Panc1 (cell line): ENCODE data around the gene DNAJB4. TPM values are rescaled to one million over a fixed set of nuclear protein-coding genes. Genes with fewer than 3 reads are reported as not detected.

Experiments
- ATAC-seq: fragments of 200-7000 bp; cut with Tn5 transposase; 2 replicates; pipeline ENCODE4 v1.9.1; 2020; ENCODE audit warnings: mild to moderate bottlenecking, moderate library complexity
- BruUV-seq: library from RNA; stranded (reverse); fragments of 400-500 nt; replicated peaks from 2 replicates; lab custom pipeline; 2021; lab: Mats Ljungman, UMichigan
- CTCF ChIA-PET: fragments of 300-600 bp; sonication (Branson Sonifier 250); formaldehyde crosslinking; loops from one replicate; lab custom pipeline; 2022; ENCODE audit warnings: antibody characterized with exemption; lab: Charles Lee
- POLR2A ChIA-PET: fragments of 300-600 bp; sonication (Branson Sonifier 250); formaldehyde crosslinking; loops from one replicate; lab custom pipeline; 2022; ENCODE audit warnings: antibody characterized with exemption; lab: Charles Lee
- DNase-seq: peaks from one replicate; pipeline ENCODE4 v3.0.0-alpha.2; 2010; ENCODE audit warnings: low read depth, low spot score
- H3K27ac ChIP-seq: 2 replicates; pipeline ENCODE4 v1.5.1; 2011; ENCODE audit warnings: mild to moderate bottlenecking, low read length, inconsistent platforms
- H3K27me3 ChIP-seq: fragments of 200-500 bp; sonication (Bioruptor generic); 2 replicates; pipeline ENCODE4 v1.6.0; 2014; ENCODE audit warnings: low read length, inconsistent platforms; ENCODE audit not compliant: control insufficient read depth, insufficient read depth
- H3K36me3 ChIP-seq: fragments of 200-500 bp; sonication (Bioruptor generic); 2 replicates; pipeline ENCODE4 v1.5.1; 2014; ENCODE audit warnings: inconsistent platforms, mild to moderate bottlenecking, low read length, moderate library complexity; ENCODE audit not compliant: control insufficient read depth, insufficient read depth
- H3K4me1 ChIP-seq: 2 replicates; pipeline ENCODE4 v1.5.1; 2011; ENCODE audit warnings: inconsistent platforms, mild to moderate bottlenecking, low read length, moderate library complexity; ENCODE audit not compliant: control insufficient read depth, insufficient read depth
- H3K4me3 ChIP-seq, 2 experiments: 2 replicates each; pipeline ENCODE4 v1.5.1; 2011 to 2012; ENCODE audit warnings: low read depth in 2 of 2, low read length in 2 of 2, mild to moderate bottlenecking in 2 of 2, inconsistent platforms in 1 of 2, moderate library complexity in 1 of 2
- H3K9me3 ChIP-seq: fragments of 200-500 bp; sonication (Bioruptor generic); 2 replicates; pipeline ENCODE4 v1.5.1; 2014; ENCODE audit warnings: low read depth, mild to moderate bottlenecking, inconsistent platforms, low read length, moderate library complexity; ENCODE audit not compliant: control insufficient read depth, insufficient read depth
- CTCF ChIP-seq: fragments of 450-650 bp; IDR thresholded peaks from 2 replicates; pipeline ENCODE4 v1.5.1; 2017; ENCODE audit warnings: mild to moderate bottlenecking
- POLR2AphosphoS5 ChIP-seq: IDR thresholded peaks from 2 replicates; pipeline ENCODE4 v1.6.1; 2012; ENCODE audit warnings: mild to moderate bottlenecking, low read depth, low read length, moderate library complexity
- REST ChIP-seq, 2 experiments: IDR thresholded peaks; 2 replicates each; pipeline ENCODE4 v1.6.1; 2011 to 2012; ENCODE audit warnings: low read depth in 2 of 2, control low read depth in 1 of 2, low read length in 1 of 2, mild to moderate bottlenecking in 1 of 2, moderate library complexity in 1 of 2; ENCODE audit not compliant: insufficient read depth in 1 of 2
- SIN3A ChIP-seq: IDR thresholded peaks from 2 replicates; pipeline ENCODE4 v1.6.1; 2012; ENCODE audit warnings: low read depth, mild to moderate bottlenecking, low read length, moderate library complexity, borderline replicate concordance; ENCODE audit not compliant: insufficient read depth
- TCF7L2 ChIP-seq: IDR thresholded peaks from 2 replicates; pipeline ENCODE4 v1.6.1; 2011; ENCODE audit warnings: mild to moderate bottlenecking, low read depth, low read length, inconsistent platforms
- in situ Hi-C: cut with HindIII; loops from 2 replicates; pipeline ENCODE4 v1.10.0; 2016; ENCODE audit warnings: low sequenced_read_pairs, low pct_unique_long_range_greater_than_20kb
- intact Hi-C: fragments of 100-400 bp; cut with micrococcal nuclease; formaldehyde crosslinking; loops from one replicate; pipeline ENCODE4 v1.10.0; 2022; ENCODE audit not compliant: unreplicated experiment
- total RNA-seq: library from RNA; stranded (reverse); gene quantifications from one replicate; pipeline ENCODE4 v1.2.1, GENCODE V29; 2021; ENCODE audit not compliant: unreplicated experiment

Gene DNAJB4
- total RNA-seq, 1 experiment from 2014 or later, result 14.9 TPM

- no peak for TF ChIP-seq CTCF
- TF ChIP-seq POLR2AphosphoS5, result no peak
- no peak for TF ChIP-seq REST (IDR thresholded peaks at IDR 0.05; ENCODE audit: insufficient read depth in 1 of 2, low read depth in 2 of 2, low read length in 1 of 2)
- no peak for TF ChIP-seq TCF7L2
- H3K4me1 ChIP-seq, result peaks cover 3% of the 10 kb centered on the region; the same call in 1 of the 2 replicates
- H3K27me3 ChIP-seq, result no peaks in the 10 kb centered on the region
- intact Hi-C loops (no loop called here), in situ Hi-C loops (no loop called here)
- ATAC-seq, result no peak
- ChIA-PET CTCF (no interaction called here), POLR2A (no interaction called here)
- no peaks in the 10 kb centered on the region for H3K9me3 ChIP-seq
- no TSS peak for BruUV-seq
- no peak overlapping the region for H3K27ac ChIP-seq
- no peak overlapping the region for H3K4me3 ChIP-seq
- DNase-seq, result no peak
- H3K36me3 ChIP-seq, result peaks cover 3% of the 10 kb centered on the region; the same call in 1 of the 2 replicates
Observed at GRCh38 chr1:77986810-77987209, 17.9 kb upstream of the DNAJB4 start.

GRCh38 chr1:77987919-77988318 is 16.8 kb upstream of the DNAJB4 start:
- in situ Hi-C loops (no loop called here), intact Hi-C loops (no loop called here)
- Histone ChIP-seq H3K36me3 (no peaks in the 10 kb centered on the region), H3K4me3 (no peak overlapping the region), H3K9me3 (no peaks in the 10 kb centered on the region), H3K4me1 (0 out of 2 replicates have a peak, but pooled peaks cover 3% of the 10 kb centered on the region), H3K27ac (no peak overlapping the region), H3K27me3 (no peaks in the 10 kb centered on the region)
- no peak for DNase-seq
- ChIA-PET CTCF (no interaction called here), POLR2A (interaction anchor here (0.6 kb wide), 1 partner anchor 302 kb away, joined by 5 read pairs; no protein-coding TSS in a partner anchor)
- ATAC-seq, result no peak
- BruUV-seq, result no TSS peak
- TF ChIP-seq TCF7L2, result no peak
- TF ChIP-seq CTCF, result no peak
- no peak for TF ChIP-seq REST (IDR thresholded peaks at IDR 0.05; ENCODE audit: insufficient read depth in 1 of 2, low read depth in 2 of 2, low read length in 1 of 2)
- TF ChIP-seq SIN3A, result no peak
- TF ChIP-seq POLR2AphosphoS5, result no peak
